GM12872 (cell line): Measurements from ENCODE around the gene TNS3.

Experiments
- CTCF ChIP-seq: IDR thresholded peaks from 3 replicates; pipeline ENCODE4 v1.5.1; 2011; ENCODE audit warnings: low read depth, mild to moderate bottlenecking, low read length, moderate library complexity; ENCODE audit not compliant: insufficient read depth

Gene TNS3

GRCh38 chr7:47488201-47488968 lies 93.5 kb downstream of the TNS3 start:
- no peak for TF ChIP-seq CTCF

GRCh38 chr7:47485640-47486435 lies 96.1 kb downstream of the TNS3 start:
- TF ChIP-seq CTCF = no peak

- TF ChIP-seq CTCF = no peak
These were observed 96.8 kb downstream of the TNS3 start for GRCh38 chr7:47484923-47485639.

- no peak for TF ChIP-seq CTCF
These were observed 97.5 kb downstream of the TNS3 start for GRCh38 chr7:47484457-47484856.

- TF ChIP-seq CTCF = peak; percentile 27; the same call in 1 of the 3 replicates
These were observed 98.2 kb downstream of the TNS3 start for GRCh38 chr7:47483604-47484273.

- TF ChIP-seq CTCF = no peak
These were observed 99.7 kb downstream of the TNS3 start for GRCh38 chr7:47482013-47482875.
